ENCODE data around the gene NEBL.
"Not testable (repeated sequence)": the region's sequence is repeated elsewhere in the genome, so short reads cannot be mapped to it uniquely, and the experiment has no call there.

NEBL gene

GRCh38 chr10:20897146-20897825, at the start of gene NEBL:
TSS of gene NEBL (minus strand) at chr10:20897311. CDS start at chr10:20897205, 106 bp downstream.
- no peak for FAIRE-seq

GRCh38 chr10:20945546-20946332, 48.6 kb upstream of the NEBL start:
- no peak for FAIRE-seq

GRCh38 chr10:20944789-20945502, 47.8 kb upstream of the NEBL start:
- no peak for FAIRE-seq

- not testable (repeated sequence) for FAIRE-seq
Observed at GRCh38 chr10:20939414-20939813, 42.3 kb upstream of the NEBL start.

GRCh38 chr10:20936396-20936795, 39.3 kb upstream of the NEBL start:
- FAIRE-seq: no peak

- FAIRE-seq: no peak
Observed at GRCh38 chr10:20935931-20936330, 38.8 kb upstream of the NEBL start.

- no peak for FAIRE-seq
Observed at GRCh38 chr10:20935301-20935700, 38.2 kb upstream of the NEBL start.

- FAIRE-seq: no peak
Observed at GRCh38 chr10:20933705-20934104, 36.6 kb upstream of the NEBL start.

- no peak for FAIRE-seq
Observed at GRCh38 chr10:20932606-20933126, 35.6 kb upstream of the NEBL start.

- no peak for FAIRE-seq
Observed at GRCh38 chr10:20931156-20931795, 34.2 kb upstream of the NEBL start.

GRCh38 chr10:20927456-20927855, 30.3 kb upstream of the NEBL start:
- FAIRE-seq: no peak

GRCh38 chr10:20922451-20922850, 25.3 kb upstream of the NEBL start:
- FAIRE-seq: no peak

- no peak for FAIRE-seq
Observed at GRCh38 chr10:20922033-20922432, 24.9 kb upstream of the NEBL start.

GRCh38 chr10:20920061-20920460, 22.9 kb upstream of the NEBL start:
- FAIRE-seq: no peak

GRCh38 chr10:20919481-20919880, 22.4 kb upstream of the NEBL start:
- no peak for FAIRE-seq

- no peak for FAIRE-seq
Observed at GRCh38 chr10:20916976-20917375, 19.9 kb upstream of the NEBL start.

GRCh38 chr10:20912969-20913368, 15.9 kb upstream of the NEBL start:
- FAIRE-seq: no peak

GRCh38 chr10:20911626-20912025, 14.5 kb upstream of the NEBL start:
- FAIRE-seq: no peak

GRCh38 chr10:20909801-20910200, 12.7 kb upstream of the NEBL start:
- no peak for FAIRE-seq

- FAIRE-seq: no peak
Observed at GRCh38 chr10:20908391-20908790, 11.3 kb upstream of the NEBL start.

GRCh38 chr10:20903635-20904390, 6.7 kb upstream of the NEBL start:
- FAIRE-seq: no peak

- FAIRE-seq: no peak
Observed at GRCh38 chr10:20901110-20901509, 4.0 kb upstream of the NEBL start.

Measured in TTC549 (cell line).